Endothelial cell of umbilical vein (primary cell): ENCODE results near the gene AKT1.

ENCODE experiments used
- EZH2 ChIP-seq: IDR thresholded peaks from 2 replicates; pipeline ENCODE4 v1.6.1; 2012; ENCODE audit warnings: borderline replicate concordance, low read depth, mild to moderate bottlenecking, moderate library complexity, low read length, inconsistent platforms; ENCODE audit not compliant: severe bottlenecking
- TF ChIP-seq, protein P1 (sequence below), 2 donors: IDR thresholded peaks; 1 replicate in 1 of 2; 2 replicates in 1 of 2; pipeline ENCODE4 v1.5.1; 2011; ENCODE audit warnings: low read length in 2 of 2, mild to moderate bottlenecking in 2 of 2, moderate library complexity in 2 of 2, control low read depth in 1 of 2, inconsistent platforms in 1 of 2, low read depth in 1 of 2; ENCODE audit not compliant: insufficient read depth in 1 of 2; ENCODE audit errors: extremely low read depth in 1 of 2

DNA sequence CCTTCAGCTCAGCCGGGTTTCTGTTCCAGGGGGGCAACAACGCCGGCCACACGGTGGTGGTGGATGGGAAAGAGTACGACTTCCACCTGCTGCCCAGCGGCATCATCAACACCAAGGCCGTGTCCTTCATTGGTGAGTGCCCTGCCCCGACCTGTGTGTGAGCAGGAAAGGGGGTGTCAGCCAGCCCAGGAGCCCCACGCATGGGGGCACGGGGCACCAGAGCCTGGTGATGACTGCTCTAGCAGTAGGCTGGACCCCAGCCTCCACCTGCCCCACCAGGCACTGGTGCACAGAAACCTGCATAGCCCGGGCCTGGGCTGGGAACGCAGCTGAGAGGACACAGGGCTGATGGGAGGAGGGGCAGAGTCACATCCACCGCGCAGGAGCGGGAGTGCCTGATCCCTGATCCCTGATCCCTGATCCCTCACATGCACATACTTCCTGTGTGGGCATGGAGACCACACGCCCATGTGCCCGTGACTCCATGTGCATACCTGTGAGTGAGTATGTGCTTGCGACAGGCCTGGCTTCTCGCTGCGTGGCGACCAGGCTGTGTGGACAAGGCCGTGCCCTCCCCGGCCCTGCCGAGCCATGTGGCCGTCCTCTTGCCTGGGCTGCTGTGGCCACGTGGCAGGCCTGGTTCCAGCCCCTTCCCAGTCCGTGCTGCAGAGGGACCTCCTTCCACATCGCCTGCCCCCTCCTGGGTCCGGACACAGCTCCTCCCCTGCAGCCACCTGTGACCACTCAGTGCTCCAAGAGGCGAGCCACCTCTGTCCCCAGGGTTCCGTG is 60.4 kb downstream of the AKT1 start:
- no peak for TF ChIP-seq EZH2
- TF ChIP-seq, protein P1, sequence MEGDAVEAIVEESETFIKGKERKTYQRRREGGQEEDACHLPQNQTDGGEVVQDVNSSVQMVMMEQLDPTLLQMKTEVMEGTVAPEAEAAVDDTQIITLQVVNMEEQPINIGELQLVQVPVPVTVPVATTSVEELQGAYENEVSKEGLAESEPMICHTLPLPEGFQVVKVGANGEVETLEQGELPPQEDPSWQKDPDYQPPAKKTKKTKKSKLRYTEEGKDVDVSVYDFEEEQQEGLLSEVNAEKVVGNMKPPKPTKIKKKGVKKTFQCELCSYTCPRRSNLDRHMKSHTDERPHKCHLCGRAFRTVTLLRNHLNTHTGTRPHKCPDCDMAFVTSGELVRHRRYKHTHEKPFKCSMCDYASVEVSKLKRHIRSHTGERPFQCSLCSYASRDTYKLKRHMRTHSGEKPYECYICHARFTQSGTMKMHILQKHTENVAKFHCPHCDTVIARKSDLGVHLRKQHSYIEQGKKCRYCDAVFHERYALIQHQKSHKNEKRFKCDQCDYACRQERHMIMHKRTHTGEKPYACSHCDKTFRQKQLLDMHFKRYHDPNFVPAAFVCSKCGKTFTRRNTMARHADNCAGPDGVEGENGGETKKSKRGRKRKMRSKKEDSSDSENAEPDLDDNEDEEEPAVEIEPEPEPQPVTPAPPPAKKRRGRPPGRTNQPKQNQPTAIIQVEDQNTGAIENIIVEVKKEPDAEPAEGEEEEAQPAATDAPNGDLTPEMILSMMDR (IDR thresholded peaks at IDR 0.05; ENCODE audit: extremely low read depth in 1 of 2, insufficient read depth in 1 of 2, low read depth in 1 of 2, low read length in 2 of 2): no peak
